IPS-20b (cell line): ENCODE measurements around the gene BEX3.
"Not testable (repeated sequence)": the region's sequence is repeated elsewhere in the genome, so short reads cannot be mapped to it uniquely, and the experiment has no call there.

ENCODE experiments used
- H3K27ac ChIP-seq: one replicate; pipeline ENCODE4 v1.5.1; 2013; ENCODE audit warnings: low read length
- H3K27me3 ChIP-seq: 2 replicates; pipeline ENCODE4 v1.6.1; 2013; ENCODE audit warnings: mild to moderate bottlenecking, low read length, inconsistent platforms; ENCODE audit not compliant: insufficient read depth
- H3K36me3 ChIP-seq: 2 replicates; pipeline ENCODE4 v1.6.1; 2013; ENCODE audit warnings: low read depth, mild to moderate bottlenecking, inconsistent platforms, low read length, moderate library complexity; ENCODE audit not compliant: insufficient read depth
- H3K4me1 ChIP-seq: 2 replicates; pipeline ENCODE4 v1.6.1; 2013; ENCODE audit warnings: mild to moderate bottlenecking, control low read depth, inconsistent platforms, low read length, moderate library complexity; ENCODE audit not compliant: insufficient read depth
- H3K4me3 ChIP-seq: 2 replicates; pipeline ENCODE4 v1.5.1; 2013; ENCODE audit warnings: mild to moderate bottlenecking, low read length, inconsistent platforms
- H3K9ac ChIP-seq: 2 replicates; pipeline ENCODE4 v1.6.1; 2013; ENCODE audit warnings: low read depth, mild to moderate bottlenecking, inconsistent platforms, low read length, moderate library complexity
- H3K9me3 ChIP-seq: 2 replicates; pipeline ENCODE4 v1.6.1; 2013; ENCODE audit warnings: mild to moderate bottlenecking, low read depth, low read length, inconsistent platforms; ENCODE audit not compliant: insufficient read depth

The BEX3 gene

DNA sequence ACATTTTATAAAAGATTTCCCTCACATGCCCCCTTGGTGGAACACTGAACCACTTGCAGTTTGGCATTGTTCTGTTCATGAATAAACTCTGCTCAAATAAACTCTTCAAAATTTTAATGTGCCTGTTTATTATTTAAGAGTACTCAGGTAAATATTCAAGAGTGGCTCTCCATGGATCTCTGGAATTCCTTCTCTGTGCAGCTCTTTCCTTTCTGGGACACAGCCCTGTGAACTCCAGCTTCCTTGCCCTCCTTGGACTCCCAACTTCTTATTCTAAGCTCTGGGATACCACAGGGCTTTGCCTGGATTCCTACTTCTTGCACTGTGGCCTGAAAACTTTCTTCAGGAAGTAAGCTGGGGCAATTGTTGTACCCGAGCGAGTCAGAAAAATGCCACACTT is 8.3 kb downstream of the BEX3 start:
- Histone ChIP-seq H3K27ac (no peak overlapping the region), H3K36me3 (peaks cover 7% of the 10 kb centered on the region), H3K9me3 (no peaks in the 10 kb centered on the region; the same call in 1 of the 2 replicates), H3K9ac (no peak overlapping the region), H3K27me3 (no peaks in the 10 kb centered on the region), H3K4me3 (no peak overlapping the region), H3K4me1 (no peaks in the 10 kb centered on the region)

DNA sequence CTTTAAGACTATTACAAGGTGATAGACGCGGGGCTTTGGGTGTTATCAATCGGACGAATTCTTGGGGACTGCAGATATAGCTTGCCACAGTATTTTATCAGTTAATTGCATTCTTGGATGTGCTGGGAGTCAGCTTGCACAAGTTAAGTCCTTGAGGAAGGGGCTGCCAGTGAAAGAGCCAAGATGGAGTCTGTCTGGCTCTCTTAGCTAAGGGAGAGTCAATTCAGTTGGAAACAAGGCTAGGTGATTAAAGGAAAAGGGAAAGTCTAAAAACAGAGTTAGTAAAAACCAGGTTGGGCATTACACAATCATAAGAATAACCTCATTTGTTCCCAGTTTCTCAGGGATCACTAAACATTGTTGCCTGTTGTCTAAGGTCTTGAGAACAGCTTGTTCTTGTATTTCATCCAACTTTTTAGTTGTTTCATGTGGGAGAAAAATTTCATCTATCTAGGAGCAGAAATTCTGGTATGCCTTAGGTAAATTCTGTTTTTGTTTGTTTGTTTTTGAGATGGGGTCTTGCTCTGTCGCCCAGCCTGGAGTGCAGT is 9.0 kb downstream of the BEX3 start:
- not testable (repeated sequence) for H3K4me3 ChIP-seq, H3K27me3 ChIP-seq, H3K9ac ChIP-seq, H3K4me1 ChIP-seq, H3K27ac ChIP-seq, H3K9me3 ChIP-seq, H3K36me3 ChIP-seq

DNA sequence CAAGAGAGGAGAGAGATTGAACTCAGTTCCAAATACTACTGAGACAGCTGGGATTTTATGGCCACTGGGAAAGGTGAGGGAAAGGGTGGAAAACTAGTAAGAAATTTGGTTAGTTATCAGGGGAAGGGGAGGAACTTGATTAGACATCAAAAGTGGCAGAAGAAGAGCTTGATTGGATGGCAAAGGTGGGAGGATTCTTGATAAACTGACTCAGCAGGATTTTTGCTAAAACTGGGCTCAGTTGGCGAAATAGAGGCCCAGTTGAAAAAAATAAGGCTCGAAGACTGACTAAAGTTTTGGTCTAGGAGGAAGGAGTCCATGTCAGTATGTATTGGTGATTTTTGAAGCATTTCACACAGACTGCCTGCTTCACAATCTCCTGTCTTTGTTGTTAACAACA is 10.0 kb downstream of the BEX3 start:
- H3K27ac ChIP-seq, result no peak overlapping the region
- no peaks in the 10 kb centered on the region for H3K27me3 ChIP-seq

DNA sequence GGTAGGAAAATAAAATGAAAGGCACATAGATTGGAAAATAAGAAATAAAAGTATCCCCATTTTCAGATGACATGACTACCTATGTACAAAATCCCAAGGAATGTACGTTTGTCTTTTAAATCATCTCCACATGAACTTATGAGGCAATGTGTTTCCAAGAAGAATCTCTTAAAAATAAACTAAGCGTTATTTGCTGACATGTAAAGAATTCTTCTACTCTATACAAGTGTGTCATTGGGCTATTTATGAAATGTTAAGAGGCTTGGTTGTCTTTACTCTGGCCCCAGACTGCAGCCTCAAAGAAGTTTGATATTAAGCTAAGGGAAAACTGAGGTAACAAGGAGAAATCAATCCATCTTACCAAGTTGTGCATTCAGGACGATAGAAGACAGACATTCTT is 17.1 kb downstream of the BEX3 start:
- no peaks in the 10 kb centered on the region for H3K36me3 ChIP-seq
- no peak overlapping the region for H3K9ac ChIP-seq
- no peaks in the 10 kb centered on the region for H3K9me3 ChIP-seq
- no peaks in the 10 kb centered on the region; the same call in 1 of the 2 replicates for H3K4me1 ChIP-seq
- H3K4me3 ChIP-seq, result no peak overlapping the region
- no peak overlapping the region for H3K27ac ChIP-seq
- peaks cover 4% of the 10 kb centered on the region for H3K27me3 ChIP-seq

More for the DNA sequence above, 10.0 kb downstream of the BEX3 start:
- Histone ChIP-seq H3K9ac (no peak overlapping the region), H3K9me3 (no peaks in the 10 kb centered on the region; the same call in 1 of the 2 replicates), H3K4me3 (no peak overlapping the region), H3K36me3 (no peaks in the 10 kb centered on the region), H3K4me1 (no peaks in the 10 kb centered on the region)

DNA sequence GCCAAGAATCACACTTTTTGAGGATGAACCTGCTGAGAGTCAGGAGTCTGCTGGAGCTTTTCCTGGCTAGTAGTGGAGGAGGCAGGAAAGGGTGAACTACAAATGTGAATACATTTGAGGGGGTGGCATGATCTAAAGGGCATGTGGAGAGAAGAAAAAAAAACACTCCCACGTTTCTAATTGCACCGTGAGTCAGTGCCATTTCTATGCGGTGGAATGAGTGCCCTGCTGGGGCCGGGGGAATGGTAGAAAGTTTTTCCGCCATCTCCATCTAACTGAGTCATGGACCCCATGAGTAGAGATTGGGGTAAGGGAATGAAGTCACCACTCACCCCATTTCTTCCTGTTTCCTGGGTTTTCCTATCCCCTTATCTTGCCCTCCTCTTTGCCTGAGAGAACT is 19.8 kb downstream of the BEX3 start:
- no peaks in the 10 kb centered on the region for H3K36me3 ChIP-seq
- no peak overlapping the region for H3K27ac ChIP-seq
- H3K27me3 ChIP-seq, result peaks cover 28% of the 10 kb centered on the region
- no peak overlapping the region for H3K4me3 ChIP-seq
- no peak overlapping the region for H3K9ac ChIP-seq
- H3K9me3 ChIP-seq, result no peaks in the 10 kb centered on the region
- H3K4me1 ChIP-seq, result no peaks in the 10 kb centered on the region; the same call in 1 of the 2 replicates

DNA sequence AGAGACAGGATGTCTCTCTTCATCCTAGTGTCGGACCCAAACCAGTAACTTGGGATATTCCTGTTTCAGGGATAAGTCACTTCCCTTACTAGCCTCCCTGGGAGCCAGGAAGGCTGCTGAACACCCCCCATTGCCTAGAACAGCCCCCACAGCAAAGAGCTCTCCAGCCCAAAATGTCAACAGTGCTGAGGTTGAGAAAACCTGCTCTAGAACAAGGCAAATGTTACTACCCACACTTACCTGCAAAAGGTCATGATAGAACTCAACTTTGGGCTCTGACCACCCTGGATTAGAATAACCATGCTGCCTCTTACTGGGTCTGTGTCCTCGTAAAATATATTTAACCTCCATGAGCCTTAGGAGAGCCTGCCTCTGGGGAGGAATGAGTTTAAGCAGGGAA is 20.3 kb downstream of the BEX3 start:
- Histone ChIP-seq H3K9me3 (no peaks in the 10 kb centered on the region), H3K4me3 (no peak overlapping the region), H3K9ac (no peak overlapping the region), H3K4me1 (no peaks in the 10 kb centered on the region; the same call in 1 of the 2 replicates), H3K27ac (no peak overlapping the region), H3K36me3 (no peaks in the 10 kb centered on the region), H3K27me3 (peaks cover 33% of the 10 kb centered on the region)

DNA sequence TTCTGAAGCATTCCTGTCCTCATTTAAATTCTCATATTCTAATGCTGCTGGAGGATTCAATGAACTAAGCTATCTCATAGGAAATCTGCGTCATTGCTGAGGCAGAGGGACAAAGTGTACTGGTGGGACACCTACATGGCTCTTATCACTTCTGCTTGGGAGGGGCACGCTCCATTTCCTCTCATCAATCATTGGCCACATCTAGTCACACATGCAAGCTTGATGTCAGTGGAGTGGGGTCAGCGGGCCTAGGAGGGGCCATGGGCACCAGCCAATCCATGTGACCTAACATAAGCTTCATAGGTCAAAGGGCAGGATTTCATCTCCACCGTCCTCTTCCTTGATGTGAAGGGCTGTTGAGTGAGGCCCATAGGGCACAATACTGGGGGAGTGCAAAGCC is 21.4 kb downstream of the BEX3 start:
- Histone ChIP-seq H3K27me3 (peaks cover 44% of the 10 kb centered on the region), H3K36me3 (no peaks in the 10 kb centered on the region), H3K9me3 (no peaks in the 10 kb centered on the region), H3K4me1 (no peaks in the 10 kb centered on the region; the same call in 1 of the 2 replicates), H3K4me3 (no peak overlapping the region), H3K9ac (no peak overlapping the region), H3K27ac (no peak overlapping the region)

DNA sequence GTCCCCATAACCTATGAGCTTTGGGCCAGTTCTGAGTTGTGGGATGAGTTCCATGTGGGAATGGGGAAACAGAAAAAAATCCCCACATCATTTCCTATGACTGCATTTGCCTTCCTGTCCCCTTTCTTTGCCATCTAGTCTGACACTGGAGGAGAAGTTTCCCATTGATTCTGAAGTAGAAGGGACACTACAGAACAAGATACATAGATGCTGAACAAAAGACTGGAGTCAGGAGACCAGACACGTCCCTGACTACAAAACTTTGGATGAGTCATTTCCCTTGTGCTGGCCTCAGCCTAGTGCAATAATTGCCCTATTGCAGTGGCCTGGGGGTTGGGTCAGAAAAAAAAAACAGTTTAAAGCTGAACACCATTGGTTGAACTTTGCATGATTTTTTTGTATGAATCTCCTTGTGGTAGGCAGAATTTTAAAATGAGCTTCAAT is 22.1 kb downstream of the BEX3 start:
- H3K4me1 ChIP-seq, result no peaks in the 10 kb centered on the region; the same call in 1 of the 2 replicates
- H3K9me3 ChIP-seq, result no peaks in the 10 kb centered on the region
- H3K9ac ChIP-seq, result no peak overlapping the region
- no peak overlapping the region for H3K27ac ChIP-seq
- no peaks in the 10 kb centered on the region for H3K36me3 ChIP-seq
- peaks cover 49% of the 10 kb centered on the region for H3K27me3 ChIP-seq
- H3K4me3 ChIP-seq, result no peak overlapping the region

DNA sequence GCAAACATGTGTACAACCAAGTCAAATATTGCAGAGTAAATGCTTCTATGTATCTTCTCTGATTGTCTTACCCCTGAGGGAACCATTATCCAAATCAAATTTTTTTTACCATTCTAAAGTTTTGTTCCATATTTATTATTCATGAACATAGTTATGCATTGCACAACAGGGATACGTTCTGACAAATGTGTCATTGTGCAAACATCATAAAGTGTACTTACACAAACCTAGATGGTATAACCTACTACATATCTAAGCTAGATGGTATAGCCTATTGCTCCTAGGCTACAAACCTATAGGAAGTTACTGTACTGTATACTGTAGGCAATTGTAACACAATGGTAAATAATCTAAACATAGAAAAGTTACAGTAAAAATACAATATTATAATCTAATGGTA is 23.4 kb downstream of the BEX3 start:
- Histone ChIP-seq H3K9ac (no peak overlapping the region), H3K4me1 (no peaks in the 10 kb centered on the region; the same call in 1 of the 2 replicates), H3K27me3 (peaks cover 49% of the 10 kb centered on the region), H3K9me3 (no peaks in the 10 kb centered on the region), H3K4me3 (no peak overlapping the region), H3K27ac (no peak overlapping the region), H3K36me3 (no peaks in the 10 kb centered on the region)

DNA sequence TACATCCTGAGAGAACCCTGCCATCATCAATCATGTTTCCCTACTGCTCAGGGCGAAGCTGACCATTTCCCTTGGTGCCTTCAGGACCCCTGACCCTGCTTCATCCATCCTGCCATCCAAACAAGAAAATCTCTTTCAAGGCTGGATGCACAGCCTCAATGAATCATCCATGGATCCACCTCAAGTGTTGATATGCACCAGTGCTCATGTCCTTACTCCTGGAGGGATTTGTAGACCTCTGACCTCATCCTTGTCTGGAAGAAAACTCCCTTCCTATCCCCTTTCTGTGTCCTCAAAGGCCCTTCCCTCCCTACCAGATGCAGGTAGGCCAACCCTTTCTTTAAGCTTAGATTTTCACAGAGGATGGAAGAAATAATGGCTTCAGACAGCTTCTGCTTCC is 24.6 kb downstream of the BEX3 start:
- Histone ChIP-seq H3K9me3 (no peaks in the 10 kb centered on the region), H3K27ac (no peak overlapping the region), H3K4me3 (no peak overlapping the region), H3K4me1 (no peaks in the 10 kb centered on the region; the same call in 1 of the 2 replicates), H3K9ac (no peak overlapping the region), H3K36me3 (no peaks in the 10 kb centered on the region), H3K27me3 (peaks cover 49% of the 10 kb centered on the region)

DNA sequence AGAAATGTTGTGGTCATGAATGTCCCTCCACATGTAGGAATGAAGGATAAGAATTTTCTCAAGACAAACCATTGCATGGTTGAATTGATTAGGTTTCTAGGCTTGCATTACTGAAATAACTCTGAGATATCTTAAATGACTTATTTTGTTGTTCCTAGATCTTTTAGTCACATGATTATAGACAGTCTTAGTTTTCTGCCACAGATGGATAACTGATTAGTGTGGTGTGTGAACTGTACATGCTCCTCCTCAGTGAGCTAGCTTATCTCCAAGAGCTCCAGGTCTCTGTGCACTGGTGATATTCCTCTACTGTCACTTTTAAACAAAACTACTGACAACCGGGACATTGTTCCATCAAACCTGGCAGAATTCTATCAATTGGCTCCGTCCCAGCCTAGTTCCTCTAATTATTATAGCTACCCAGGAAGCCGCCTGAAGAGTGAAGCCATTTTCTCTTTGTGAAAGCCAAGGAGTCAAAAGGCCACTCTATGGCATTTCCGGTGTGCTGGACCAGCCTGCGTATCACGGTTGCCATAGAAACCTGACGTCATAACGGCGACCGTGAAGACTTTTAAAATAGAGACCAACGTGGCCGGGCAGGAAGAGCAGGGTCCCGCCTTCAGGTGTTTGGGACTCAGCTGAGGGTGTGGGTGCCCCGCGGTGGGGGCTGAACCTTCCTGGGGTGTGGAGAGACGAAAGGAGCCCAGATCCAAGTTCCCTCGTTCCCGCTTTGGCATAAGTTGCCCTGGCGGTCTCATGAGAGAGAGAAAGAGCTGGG is 28.1 kb downstream of the BEX3 start:
- Histone ChIP-seq H3K27ac (peak overlapping the region; percentile 64), H3K9ac (peak overlapping the region; percentile 87; the same call in 1 of the 2 replicates), H3K27me3 (peaks cover 37% of the 10 kb centered on the region), H3K36me3 (no peaks in the 10 kb centered on the region; the same call in 1 of the 2 replicates), H3K4me3 (peak overlapping the region; percentile 93), H3K4me1 (no peaks in the 10 kb centered on the region), H3K9me3 (no peaks in the 10 kb centered on the region)

DNA sequence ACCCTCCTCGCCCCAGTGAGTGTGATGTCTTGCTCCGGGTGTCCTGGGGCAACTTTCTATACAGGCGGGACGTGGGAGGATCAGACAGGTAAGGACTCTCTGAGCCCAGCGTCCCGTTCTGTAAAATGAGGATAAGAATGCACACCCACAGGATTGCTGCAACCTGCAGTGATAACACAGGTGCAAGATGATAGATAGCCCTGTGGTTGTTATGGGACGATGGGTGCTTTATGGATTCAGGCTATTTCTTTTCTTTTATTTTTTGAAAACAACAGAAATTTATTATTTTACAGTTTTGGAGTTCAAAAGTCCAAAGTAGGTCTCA is 28.6 kb downstream of the BEX3 start:
- H3K9me3 ChIP-seq, result no peaks in the 10 kb centered on the region
- H3K4me3 ChIP-seq, result peak overlapping the region; percentile 93
- peak overlapping the region; percentile 87; the same call in 1 of the 2 replicates for H3K9ac ChIP-seq
- H3K36me3 ChIP-seq, result no peaks in the 10 kb centered on the region; the same call in 1 of the 2 replicates
- H3K27me3 ChIP-seq, result peaks cover 32% of the 10 kb centered on the region
- no peaks in the 10 kb centered on the region for H3K4me1 ChIP-seq
- peak overlapping the region; percentile 64 for H3K27ac ChIP-seq
